ENCODE measurements around the gene RNU6-7. TPM values are rescaled to one million over a fixed set of nuclear protein-coding genes. Genes with fewer than 3 reads are reported as not detected.
A peak's percentile ranks its signal among the peaks of the same experiment; 100 is the strongest.

The RNU6-7 gene
- total RNA-seq, 1 donor, result not detected

GRCh38 chr14:32201193-32201815 is 541 bp upstream of the RNU6-7 start:
- Histone ChIP-seq H3K4me1 (ENCODE audit: insufficient read depth, low read length) (peaks cover 18% of the 10 kb centered on the region), H3K4me3 (ENCODE audit: insufficient read depth, low read length) (peak overlapping the region; percentile 75), H3K9me3 (ENCODE audit: low read depth, low read length) (no peaks in the 10 kb centered on the region), H3K79me2 (ENCODE audit: insufficient read depth, low read length) (no peaks in the 10 kb centered on the region), H2AFZ (ENCODE audit: low read length) (peak overlapping the region; percentile 92), H4K20me1 (ENCODE audit: insufficient read depth, low read length) (no peaks in the 10 kb centered on the region), H3K27me3 (ENCODE audit: insufficient read depth, low read length) (peaks cover 21% of the 10 kb centered on the region), H3K27ac (ENCODE audit: low read depth, low read length) (no peak overlapping the region), H3K4me2 (ENCODE audit: insufficient read depth, low read length) (peak overlapping the region; percentile 84), H3K36me3 (ENCODE audit: insufficient read depth, low read length) (no peaks in the 10 kb centered on the region)
- DNase-seq (ENCODE audit: insufficient read length, low spot score, missing footprints), result no peak
- no peak for TF ChIP-seq CTCF (IDR thresholded peaks at IDR 0.05; ENCODE audit: extremely low read depth, low read depth, low read length)

- TF ChIP-seq CTCF (IDR thresholded peaks at IDR 0.05; ENCODE audit: extremely low read depth, low read depth, low read length), result no peak
- Histone ChIP-seq H3K4me2 (ENCODE audit: insufficient read depth, low read length) (peak overlapping the region; percentile 84), H2AFZ (ENCODE audit: low read length) (peak overlapping the region; percentile 92), H3K4me3 (ENCODE audit: insufficient read depth, low read length) (peak overlapping the region; percentile 75), H3K27me3 (ENCODE audit: insufficient read depth, low read length) (peaks cover 28% of the 10 kb centered on the region), H3K9me3 (ENCODE audit: low read depth, low read length) (no peaks in the 10 kb centered on the region), H3K36me3 (ENCODE audit: insufficient read depth, low read length) (no peaks in the 10 kb centered on the region), H4K20me1 (ENCODE audit: insufficient read depth, low read length) (no peaks in the 10 kb centered on the region), H3K79me2 (ENCODE audit: insufficient read depth, low read length) (no peaks in the 10 kb centered on the region), H3K27ac (ENCODE audit: low read depth, low read length) (no peak overlapping the region), H3K4me1 (ENCODE audit: insufficient read depth, low read length) (peaks cover 18% of the 10 kb centered on the region)
- no peak for DNase-seq (ENCODE audit: insufficient read length, low spot score, missing footprints)
Observed at GRCh38 chr14:32202491-32202997, 699 bp downstream of the RNU6-7 start.

- no peak for TF ChIP-seq CTCF (IDR thresholded peaks at IDR 0.05; ENCODE audit: extremely low read depth, low read depth, low read length)
- peak within 1 kb of the TSS; percentile 75 for H3K4me3 ChIP-seq (ENCODE audit: insufficient read depth, low read length)
- H3K4me1 ChIP-seq (ENCODE audit: insufficient read depth, low read length), result peaks cover 18% of the 10 kb centered on the region
- H3K4me2 ChIP-seq (ENCODE audit: insufficient read depth, low read length), result peak within 1 kb of the TSS; percentile 84
- no peaks in the 10 kb centered on the region for H3K9me3 ChIP-seq (ENCODE audit: low read depth, low read length)
- H3K27ac ChIP-seq (ENCODE audit: low read depth, low read length), result no peak within 1 kb of the TSS
- no peaks in the 10 kb centered on the region for H3K79me2 ChIP-seq (ENCODE audit: insufficient read depth, low read length)
- H2AFZ ChIP-seq (ENCODE audit: low read length), result peak within 1 kb of the TSS; percentile 92
- H3K36me3 ChIP-seq (ENCODE audit: insufficient read depth, low read length), result no peaks in the 10 kb centered on the region
- no peaks in the 10 kb centered on the region for H4K20me1 ChIP-seq (ENCODE audit: insufficient read depth, low read length)
- DNase-seq (ENCODE audit: insufficient read length, low spot score, missing footprints), result peak; percentile 76
- peaks cover 28% of the 10 kb centered on the region for H3K27me3 ChIP-seq (ENCODE audit: insufficient read depth, low read length)
Observed at GRCh38 chr14:32202998-32203882, 1.4 kb downstream of the RNU6-7 start, which contains the start of gene RNU6-8. RNU6-8 (minus strand) TSS chr14:32203269.

GRCh38 chr14:32203928-32204357 is 2.1 kb downstream of the RNU6-7 start:
- Histone ChIP-seq H3K79me2 (ENCODE audit: insufficient read depth, low read length) (no peaks in the 10 kb centered on the region), H4K20me1 (ENCODE audit: insufficient read depth, low read length) (no peaks in the 10 kb centered on the region)

More at GRCh38 chr14:32203928-32204357, 2.1 kb downstream of the RNU6-7 start:
- H3K4me1 ChIP-seq (ENCODE audit: insufficient read depth, low read length), result peaks cover 18% of the 10 kb centered on the region
- H3K4me2 ChIP-seq (ENCODE audit: insufficient read depth, low read length), result peak overlapping the region; percentile 84
- no peak for TF ChIP-seq CTCF (IDR thresholded peaks at IDR 0.05; ENCODE audit: extremely low read depth, low read depth, low read length)
- no peaks in the 10 kb centered on the region for H3K9me3 ChIP-seq (ENCODE audit: low read depth, low read length)
- peaks cover 28% of the 10 kb centered on the region for H3K27me3 ChIP-seq (ENCODE audit: insufficient read depth, low read length)
- no peak overlapping the region for H3K27ac ChIP-seq (ENCODE audit: low read depth, low read length)
- H3K36me3 ChIP-seq (ENCODE audit: insufficient read depth, low read length), result no peaks in the 10 kb centered on the region
- peak overlapping the region; percentile 87 for H2AFZ ChIP-seq (ENCODE audit: low read length)
- no peak for DNase-seq (ENCODE audit: insufficient read length, low spot score, missing footprints)
- H3K4me3 ChIP-seq (ENCODE audit: insufficient read depth, low read length), result peak overlapping the region; percentile 75
